Measurements from ENCODE around the gene KSR1. TPM values are rescaled to one million over a fixed set of nuclear protein-coding genes. Genes with fewer than 3 reads are reported as not detected.
A peak's percentile ranks its signal among the peaks of the same experiment; 100 is the strongest.
"Not testable (repeated sequence)": the region's sequence is repeated elsewhere in the genome, so short reads cannot be mapped to it uniquely, and the experiment has no call there.

KSR1 gene
- polyA plus RNA-seq, 1 of the 3 experiments (the other 2 are of a cell fraction): 7.5 TPM

DNA sequence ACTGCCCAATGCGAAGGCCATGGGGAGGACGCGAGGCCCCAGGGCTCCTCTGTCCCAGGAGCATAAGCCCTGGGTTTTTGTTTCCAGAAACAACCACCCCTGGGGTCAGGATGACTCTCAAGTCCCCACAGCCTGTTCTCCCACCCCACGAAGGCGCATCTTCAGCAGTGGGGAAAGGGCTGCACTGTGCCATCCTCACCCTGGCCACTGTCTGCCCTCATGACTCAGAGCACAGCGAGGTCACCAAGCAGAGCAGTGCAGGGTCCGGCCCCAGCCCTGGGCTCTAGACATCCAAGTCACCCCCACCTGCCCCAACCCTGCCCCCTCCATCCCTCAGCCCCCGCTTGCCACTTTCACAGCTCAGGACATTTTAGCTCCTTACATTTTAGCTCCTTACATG lies 22.7 kb upstream of the KSR1 start:
- 82% methylated on average over 8 of the region's 8 CpGs for WGBS (ENCODE audit: low lambda C conversion rate)

DNA sequence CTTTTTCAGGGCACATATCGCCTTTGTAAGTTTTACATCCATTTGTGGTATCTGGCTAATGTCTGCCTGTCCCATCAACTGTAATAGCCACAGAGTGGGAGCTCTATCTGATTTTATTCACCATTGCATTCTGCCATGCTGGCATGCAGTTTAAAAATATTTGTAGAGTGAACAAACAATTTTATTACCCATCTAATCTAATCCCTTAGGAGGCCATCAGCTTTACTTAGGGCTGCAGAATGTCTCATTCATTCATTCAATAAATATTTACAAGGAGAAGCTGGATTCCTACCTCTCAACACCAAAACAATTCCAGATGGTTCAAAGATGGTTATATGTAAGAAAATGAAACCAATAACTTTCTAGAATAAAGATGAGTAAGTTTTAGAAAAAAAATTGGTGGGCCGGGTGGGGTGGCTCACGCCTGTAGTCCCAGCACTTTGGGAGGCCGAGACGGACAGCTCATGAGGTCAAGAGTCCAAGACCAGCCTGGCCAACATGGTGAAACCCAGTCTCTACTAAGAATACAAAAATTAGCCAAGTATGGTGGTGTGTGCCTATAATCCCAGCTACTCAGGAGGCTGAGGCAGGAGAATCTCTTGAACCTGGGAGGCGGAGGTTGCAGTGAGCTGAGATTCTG lies 20.7 kb upstream of the KSR1 start:
- POLR2A ChIA-PET; H4K20me1 ChIP-seq (ENCODE audit: insufficient read depth); H3K4me2 ChIP-seq; DNase-seq; H3K79me2 ChIP-seq (ENCODE audit: insufficient read depth); H3K27me3 ChIP-seq (ENCODE audit: insufficient read depth); H3K4me3 ChIP-seq (ENCODE audit: low read depth in 2 of 2, low read length in 1 of 2); H3K36me3 ChIP-seq (replicated peaks in 1 of 2; ENCODE audit: control insufficient read depth in 1 of 2, insufficient read depth in 2 of 2, low read length in 1 of 2); H3K9me2 ChIP-seq; H3F3A ChIP-seq (replicated peaks; ENCODE audit: insufficient read depth); H3K27ac ChIP-seq (ENCODE audit: low read depth in 2 of 2, low read length in 1 of 2); H3K9ac ChIP-seq; H2AFZ ChIP-seq (ENCODE audit: low read depth); H3K9me3 ChIP-seq; H3K4me1 ChIP-seq (ENCODE audit: control insufficient read depth in 1 of 2, insufficient read depth in 2 of 2, low read depth in 1 of 2, low read length in 1 of 2): not testable (repeated sequence)
- TF ChIP-seq, protein P1, sequence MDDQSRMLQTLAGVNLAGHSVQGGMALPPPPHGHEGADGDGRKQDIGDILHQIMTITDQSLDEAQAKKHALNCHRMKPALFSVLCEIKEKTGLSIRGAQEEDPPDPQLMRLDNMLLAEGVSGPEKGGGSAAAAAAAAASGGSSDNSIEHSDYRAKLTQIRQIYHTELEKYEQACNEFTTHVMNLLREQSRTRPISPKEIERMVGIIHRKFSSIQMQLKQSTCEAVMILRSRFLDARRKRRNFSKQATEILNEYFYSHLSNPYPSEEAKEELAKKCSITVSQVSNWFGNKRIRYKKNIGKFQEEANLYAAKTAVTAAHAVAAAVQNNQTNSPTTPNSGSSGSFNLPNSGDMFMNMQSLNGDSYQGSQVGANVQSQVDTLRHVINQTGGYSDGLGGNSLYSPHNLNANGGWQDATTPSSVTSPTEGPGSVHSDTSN (IDR thresholded peaks at IDR 0.05): 0 out of 2 replicates have a peak, but pooled peaks have one; percentile 15
- TF ChIP-seq TCF12 (IDR thresholded peaks at IDR 0.05): peak; percentile 39; the same call in 1 of the 2 replicates
- 86% methylated on average over 6 of the region's 6 CpGs for WGBS (ENCODE audit: low lambda C conversion rate)
- CTCF ChIA-PET: interaction anchor here (0.6 to 1.4 kb wide), 3 partner anchors 55 to 168 kb away, joined by 3 to 5 read pairs (median 3); no protein-coding TSS in a partner anchor

More for the DNA sequence above, 22.7 kb upstream of the KSR1 start:
- no peaks in the 10 kb centered on the region for H3K9me2 ChIP-seq
- H3K36me3 ChIP-seq (replicated peaks in 1 of 2; ENCODE audit: control insufficient read depth in 1 of 2, insufficient read depth in 2 of 2, low read length in 1 of 2): no peaks in the 10 kb centered on the region
- H3K79me2 ChIP-seq (ENCODE audit: insufficient read depth): no peaks in the 10 kb centered on the region
- H3K27me3 ChIP-seq (ENCODE audit: insufficient read depth): no peaks in the 10 kb centered on the region
- H4K20me1 ChIP-seq (ENCODE audit: insufficient read depth): no peaks in the 10 kb centered on the region
- ChIA-PET CTCF (interaction anchor here (1.1 to 2.0 kb wide), 3 partner anchors 51 to 188 kb away, joined by 3 to 4 read pairs (median 3); no protein-coding TSS in a partner anchor), POLR2A (no interaction called here)
- TF ChIP-seq, protein P2, sequence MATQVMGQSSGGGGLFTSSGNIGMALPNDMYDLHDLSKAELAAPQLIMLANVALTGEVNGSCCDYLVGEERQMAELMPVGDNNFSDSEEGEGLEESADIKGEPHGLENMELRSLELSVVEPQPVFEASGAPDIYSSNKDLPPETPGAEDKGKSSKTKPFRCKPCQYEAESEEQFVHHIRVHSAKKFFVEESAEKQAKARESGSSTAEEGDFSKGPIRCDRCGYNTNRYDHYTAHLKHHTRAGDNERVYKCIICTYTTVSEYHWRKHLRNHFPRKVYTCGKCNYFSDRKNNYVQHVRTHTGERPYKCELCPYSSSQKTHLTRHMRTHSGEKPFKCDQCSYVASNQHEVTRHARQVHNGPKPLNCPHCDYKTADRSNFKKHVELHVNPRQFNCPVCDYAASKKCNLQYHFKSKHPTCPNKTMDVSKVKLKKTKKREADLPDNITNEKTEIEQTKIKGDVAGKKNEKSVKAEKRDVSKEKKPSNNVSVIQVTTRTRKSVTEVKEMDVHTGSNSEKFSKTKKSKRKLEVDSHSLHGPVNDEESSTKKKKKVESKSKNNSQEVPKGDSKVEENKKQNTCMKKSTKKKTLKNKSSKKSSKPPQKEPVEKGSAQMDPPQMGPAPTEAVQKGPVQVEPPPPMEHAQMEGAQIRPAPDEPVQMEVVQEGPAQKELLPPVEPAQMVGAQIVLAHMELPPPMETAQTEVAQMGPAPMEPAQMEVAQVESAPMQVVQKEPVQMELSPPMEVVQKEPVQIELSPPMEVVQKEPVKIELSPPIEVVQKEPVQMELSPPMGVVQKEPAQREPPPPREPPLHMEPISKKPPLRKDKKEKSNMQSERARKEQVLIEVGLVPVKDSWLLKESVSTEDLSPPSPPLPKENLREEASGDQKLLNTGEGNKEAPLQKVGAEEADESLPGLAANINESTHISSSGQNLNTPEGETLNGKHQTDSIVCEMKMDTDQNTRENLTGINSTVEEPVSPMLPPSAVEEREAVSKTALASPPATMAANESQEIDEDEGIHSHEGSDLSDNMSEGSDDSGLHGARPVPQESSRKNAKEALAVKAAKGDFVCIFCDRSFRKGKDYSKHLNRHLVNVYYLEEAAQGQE (IDR thresholded peaks at IDR 0.05; ENCODE audit: low read depth, low read length): no peak
- TF ChIP-seq CHD2 (IDR thresholded peaks at IDR 0.05; ENCODE audit: low read length, partially characterized antibody): no peak
- TF ChIP-seq FOSL2 (IDR thresholded peaks at IDR 0.05; ENCODE audit: borderline replicate concordance, low read depth): no peak
- TF ChIP-seq TAF1 (IDR thresholded peaks at IDR 0.05; ENCODE audit: borderline replicate concordance, low read depth, low read length): no peak
- no peak for TF ChIP-seq JUND (IDR thresholded peaks at IDR 0.05)
- TF ChIP-seq EP300 (IDR thresholded peaks at IDR 0.05; ENCODE audit: borderline replicate concordance in 1 of 2, low read depth in 1 of 2, low read length in 1 of 2): no peak
- no peak for TF ChIP-seq YY1 (IDR thresholded peaks at IDR 0.05; ENCODE audit: low read depth)
- TF ChIP-seq SMC3 (IDR thresholded peaks at IDR 0.05; ENCODE audit: low read depth, low read length): no peak
- no peak for TF ChIP-seq POLR2AphosphoS5 (IDR thresholded peaks at IDR 0.05; ENCODE audit: low read depth, low read length)
- no peak for TF ChIP-seq TEAD4 (IDR thresholded peaks at IDR 0.05; ENCODE audit: borderline replicate concordance, insufficient read depth)
- no peak overlapping the region for H3K4me2 ChIP-seq
- no peak overlapping the region for H3K9ac ChIP-seq
- H3K27ac ChIP-seq (ENCODE audit: low read depth in 2 of 2, low read length in 1 of 2): no peak overlapping the region
- no peak overlapping the region for H3K4me3 ChIP-seq (ENCODE audit: low read depth in 2 of 2, low read length in 1 of 2)
- H3K9me3 ChIP-seq: no peaks in the 10 kb centered on the region
- no peaks in the 10 kb centered on the region for H3K4me1 ChIP-seq (ENCODE audit: control insufficient read depth in 1 of 2, insufficient read depth in 2 of 2, low read depth in 1 of 2, low read length in 1 of 2)
- H2AFZ ChIP-seq (ENCODE audit: low read depth): no peak overlapping the region
- DNase-seq: no peak
- no peaks in the 10 kb centered on the region for H3F3A ChIP-seq (replicated peaks; ENCODE audit: insufficient read depth)
